Epithelial cell of esophagus (primary cell): Measurements from ENCODE around the gene RPGRIP1L.

ENCODE experiments used
- DNase-seq: peaks from one replicate; pipeline ENCODE4 v3.0.0; 2010; ENCODE audit warnings: low read depth
- H3K4me3 ChIP-seq: 2 replicates; pipeline ENCODE4 v1.5.1; 2011; ENCODE audit warnings: mild to moderate bottlenecking, low read length, control low read depth
- TF ChIP-seq, protein P1 (sequence below): IDR thresholded peaks from 2 replicates; pipeline ENCODE4 v1.5.1; 2011; ENCODE audit warnings: low read depth, mild to moderate bottlenecking, low read length, control low read depth, inconsistent platforms; ENCODE audit not compliant: insufficient read depth; ENCODE audit errors: missing control alignments

RPGRIP1L gene

DNA sequence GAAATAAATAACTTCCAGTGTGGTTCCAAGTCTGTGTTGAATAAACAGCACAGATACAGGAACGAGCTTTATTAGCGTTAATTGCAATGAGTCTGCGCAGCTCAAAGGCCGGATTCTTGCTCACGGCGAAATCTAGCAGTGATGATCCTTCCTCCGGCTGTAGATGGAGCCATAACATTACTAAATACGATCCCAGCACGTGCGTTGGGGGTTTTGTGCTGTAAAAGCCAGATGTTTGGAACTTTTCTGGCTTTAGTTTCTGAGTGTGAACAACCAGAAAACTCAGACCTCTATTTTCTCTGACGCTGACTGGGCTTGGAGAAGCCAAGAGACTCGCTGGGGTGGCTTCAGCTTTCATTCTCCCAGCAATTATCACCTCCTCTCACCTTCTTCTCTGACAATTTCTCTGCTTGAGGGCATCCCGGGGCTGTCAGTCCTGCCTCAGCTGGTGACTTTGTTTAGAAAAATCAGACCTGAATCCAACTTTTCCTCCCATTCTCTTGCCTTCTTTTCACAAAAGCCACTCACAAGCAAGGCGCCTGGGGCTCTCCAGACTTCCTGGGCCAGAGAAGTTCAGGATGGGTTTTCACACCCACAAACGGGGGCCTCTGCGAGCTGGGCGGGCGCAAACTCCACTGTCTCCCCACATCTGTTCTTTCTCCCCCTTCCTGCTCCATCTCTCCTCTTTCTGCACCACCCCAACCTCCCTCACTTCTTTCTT lies 153.5 kb downstream of the RPGRIP1L start:
- no peak overlapping the region for H3K4me3 ChIP-seq
- peak; percentile 75 for DNase-seq
- TF ChIP-seq, protein P1, sequence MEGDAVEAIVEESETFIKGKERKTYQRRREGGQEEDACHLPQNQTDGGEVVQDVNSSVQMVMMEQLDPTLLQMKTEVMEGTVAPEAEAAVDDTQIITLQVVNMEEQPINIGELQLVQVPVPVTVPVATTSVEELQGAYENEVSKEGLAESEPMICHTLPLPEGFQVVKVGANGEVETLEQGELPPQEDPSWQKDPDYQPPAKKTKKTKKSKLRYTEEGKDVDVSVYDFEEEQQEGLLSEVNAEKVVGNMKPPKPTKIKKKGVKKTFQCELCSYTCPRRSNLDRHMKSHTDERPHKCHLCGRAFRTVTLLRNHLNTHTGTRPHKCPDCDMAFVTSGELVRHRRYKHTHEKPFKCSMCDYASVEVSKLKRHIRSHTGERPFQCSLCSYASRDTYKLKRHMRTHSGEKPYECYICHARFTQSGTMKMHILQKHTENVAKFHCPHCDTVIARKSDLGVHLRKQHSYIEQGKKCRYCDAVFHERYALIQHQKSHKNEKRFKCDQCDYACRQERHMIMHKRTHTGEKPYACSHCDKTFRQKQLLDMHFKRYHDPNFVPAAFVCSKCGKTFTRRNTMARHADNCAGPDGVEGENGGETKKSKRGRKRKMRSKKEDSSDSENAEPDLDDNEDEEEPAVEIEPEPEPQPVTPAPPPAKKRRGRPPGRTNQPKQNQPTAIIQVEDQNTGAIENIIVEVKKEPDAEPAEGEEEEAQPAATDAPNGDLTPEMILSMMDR, result peak; percentile 79
